HepG2 (cell line): ENCODE measurements around the gene FOSB. TPM values are rescaled to one million over a fixed set of nuclear protein-coding genes. Genes with fewer than 3 reads are reported as not detected.

Experiments
- CENPBD1 ChIP-seq: sonication (generic); formaldehyde crosslinking; IDR thresholded peaks from 2 replicates; pipeline ENCODE4 v1.8.0; 2022; ENCODE audit warnings: missing genetic modification reagents, low read depth, mild to moderate bottlenecking, borderline replicate concordance
- DRAP1 ChIP-seq: IDR thresholded peaks from 2 replicates; pipeline ENCODE4 v1.6.1; 2016; ENCODE audit warnings: missing genetic modification reagents, missing compliant biosample characterization
- FOXK1 ChIP-seq: sonication (generic); formaldehyde crosslinking; IDR thresholded peaks from 2 replicates; pipeline ENCODE4 v1.4.0; 2020; ENCODE audit warnings: low read depth, missing genetic modification reagents, borderline replicate concordance
- FOXO4 ChIP-seq: sonication (generic); formaldehyde crosslinking; conservative IDR thresholded peaks from 2 replicates; pipeline ENCODE4 v1.8.1; 2023; ENCODE audit warnings: missing genetic modification reagents
- GATAD1 ChIP-seq: IDR thresholded peaks from 2 replicates; pipeline ENCODE4 v1.6.1; 2016; ENCODE audit warnings: missing genetic modification reagents, missing compliant biosample characterization
- HMG20B ChIP-seq: conservative IDR thresholded peaks from 2 replicates; pipeline ENCODE4 v1.6.1; 2016; ENCODE audit warnings: missing genetic modification reagents, missing compliant biosample characterization
- HMGA1 ChIP-seq: sonication (generic); formaldehyde crosslinking; conservative IDR thresholded peaks from 2 replicates; pipeline ENCODE4 v1.4.0; 2020; ENCODE audit warnings: missing genetic modification reagents
- HMGXB4 ChIP-seq, 2 experiments: sonication (generic) in 1 of 2; formaldehyde crosslinking in 1 of 2; IDR thresholded peaks; 2 replicates each; pipeline versions ENCODE4 v1.4.0 to v1.6.1; 2018 to 2020; ENCODE audit warnings: missing genetic modification reagents in 2 of 2, borderline replicate concordance in 1 of 2, low read depth in 1 of 2, mild to moderate bottlenecking in 1 of 2, missing biosample characterization in 1 of 2
- MED1 ChIP-seq: sonication (generic); formaldehyde crosslinking; IDR thresholded peaks from 2 replicates; pipeline ENCODE4 v1.4.0; 2020; ENCODE audit warnings: missing genetic modification reagents
- PRDM4 ChIP-seq: sonication (generic); formaldehyde crosslinking; IDR thresholded peaks from 2 replicates; pipeline ENCODE4 v1.9.0; 2021; ENCODE audit warnings: missing genetic modification reagents, borderline replicate concordance
- RAD51 ChIP-seq: fragments of 450-650 bp; IDR thresholded peaks from 2 replicates; pipeline ENCODE4 v1.6.1; 2016; ENCODE audit warnings: borderline replicate concordance
- RARG ChIP-seq: sonication (generic); formaldehyde crosslinking; IDR thresholded peaks from 2 replicates; pipeline ENCODE4 v1.4.0; 2020; ENCODE audit warnings: low read depth, mild to moderate bottlenecking, missing genetic modification reagents
- TEAD2 ChIP-seq: sonication (generic); formaldehyde crosslinking; IDR thresholded peaks from 2 replicates; pipeline ENCODE4 v1.9.0; 2021; ENCODE audit warnings: missing genetic modification reagents
- ZNF24 ChIP-seq: fragments of 450-650 bp; IDR thresholded peaks from 2 replicates; pipeline ENCODE4 v1.6.1; 2017; ENCODE audit warnings: antibody characterized with exemption, mild to moderate bottlenecking
- ZNF431 ChIP-seq: sonication (generic); formaldehyde crosslinking; IDR thresholded peaks from 2 replicates; pipeline ENCODE4 v1.9.0; 2022; ENCODE audit warnings: missing genetic modification reagents, low read depth, mild to moderate bottlenecking, borderline replicate concordance
- ZNF513 ChIP-seq: sonication (generic); formaldehyde crosslinking; conservative IDR thresholded peaks from 2 replicates; pipeline ENCODE4 v1.5.0; 2020; ENCODE audit warnings: missing genetic modification reagents
- ZNF619 ChIP-seq: sonication (generic); formaldehyde crosslinking; IDR thresholded peaks from 2 replicates; pipeline ENCODE4 v1.4.0; 2020; ENCODE audit warnings: mild to moderate bottlenecking, missing genetic modification reagents
- ZNF652 ChIP-seq: IDR thresholded peaks from 2 replicates; pipeline ENCODE4 v1.6.1; 2016; ENCODE audit warnings: low read depth, borderline replicate concordance
- ZNF891 ChIP-seq: sonication (generic); formaldehyde crosslinking; IDR thresholded peaks from 2 replicates; pipeline ENCODE4 v1.5.0; 2020; ENCODE audit warnings: mild to moderate bottlenecking, missing genetic modification reagents
- ZSCAN21 ChIP-seq: sonication (generic); formaldehyde crosslinking; IDR thresholded peaks from 2 replicates; pipeline ENCODE4 v1.8.0; 2022; ENCODE audit warnings: mild to moderate bottlenecking, missing genetic modification reagents, moderate library complexity, borderline replicate concordance
- ZSCAN25 ChIP-seq: sonication (generic); formaldehyde crosslinking; IDR thresholded peaks from 2 replicates; pipeline ENCODE4 v1.8.0; 2022; ENCODE audit warnings: mild to moderate bottlenecking, missing genetic modification reagents
- polyA plus RNA-seq, 8 experiments: library from polyadenylated mRNA; depleted of rRNA in 3 of 8; stranded (reverse) in 7 of 8; unstranded in 1 of 8; fragments of >200 nt; fragmentation: Illumina TruSeq in 4 of 8; extraction: Trizol in 4 of 8; gene quantifications; 2 replicates each; pipeline versions ENCODE4 v1.2.1 to v1.2.3, GENCODE V29; 2011 to 2016; ENCODE audit warnings: low read depth in 4 of 8, missing spikeins in 1 of 8, mixed read lengths in 1 of 8; ENCODE audit not compliant: insufficient read depth in 1 of 8
- total RNA-seq, 5 experiments: library from RNA; depleted of rRNA; stranded (reverse); fragments of >200 nt; fragmentation: Illumina TruSeq; extraction: Trizol; gene quantifications; 2 replicates each; pipeline ENCODE4 v1.2.3, GENCODE V29; 2016; ENCODE audit warnings: low read depth in 1 of 5

FOSB gene
- total and polyA plus RNA-seq, 2 of the 13 experiments (the other 11 are each of a cell fraction or from before 2014, with no cell fraction given): 2.8 to 6.0 TPM

GRCh38 chr19:45506246-45506988 lies 38.6 kb downstream of the FOSB start (continued):
- TF ChIP-seq ZNF891: no peak
- TF ChIP-seq ZNF652 (CRISPR knock-in tag): no peak
- TF ChIP-seq ZNF513 (CRISPR knock-in tag): no peak
- no peak for TF ChIP-seq RAD51
- no peak for TF ChIP-seq TEAD2 (CRISPR knock-in tag)
- no peak for TF ChIP-seq ZSCAN21
- peak; percentile 44 to 67; a peak in 2 of 4 replicates for TF ChIP-seq HMGXB4 (CRISPR knock-in tag; IDR thresholded peaks at IDR 0.05; ENCODE audit: borderline replicate concordance in 1 of 2, low read depth in 1 of 2)
- TF ChIP-seq RARG (CRISPR knock-in tag): no peak
- 0 out of 2 replicates have a peak, but pooled peaks have one; percentile 16 for TF ChIP-seq ZSCAN25 (CRISPR knock-in tag)
- TF ChIP-seq ZNF24: no peak
- TF ChIP-seq ZNF431 (CRISPR knock-in tag): no peak
- TF ChIP-seq DRAP1 (CRISPR knock-in tag): peak; percentile 37; the same call in 1 of the 2 replicates
- no peak for TF ChIP-seq FOXO4
- TF ChIP-seq HMG20B: no peak
- TF ChIP-seq ZNF619 (CRISPR knock-in tag): 0 out of 2 replicates have a peak, but pooled peaks have one; percentile 52
- no peak for TF ChIP-seq PRDM4 (CRISPR knock-in tag)
- TF ChIP-seq MED1 (CRISPR knock-in tag): no peak
- TF ChIP-seq HMGA1 (CRISPR knock-in tag): no peak
- peak; percentile 52 for TF ChIP-seq GATAD1
- no peak for TF ChIP-seq FOXK1
- TF ChIP-seq CENPBD1 (CRISPR knock-in tag): no peak
